Caco-2 (cell line): ENCODE data around the gene MID2. TPM values are rescaled to one million over a fixed set of nuclear protein-coding genes. Genes with fewer than 3 reads are reported as not detected.
"Not testable (repeated sequence)": the region's sequence is repeated elsewhere in the genome, so short reads cannot be mapped to it uniquely, and the experiment has no call there.

Source experiments
- BruUV-seq: library from RNA; stranded (reverse); fragments of 400-500 nt; replicated peaks from 2 replicates; lab custom pipeline; 2021; lab: Mats Ljungman, UMichigan
- CTCF ChIA-PET: fragments of 300-600 bp; sonication (Branson Sonifier 250); formaldehyde crosslinking; loops from one replicate; lab custom pipeline; 2022; ENCODE audit warnings: antibody characterized with exemption; lab: Charles Lee
- POLR2A ChIA-PET: fragments of 300-600 bp; sonication (Branson Sonifier 250); formaldehyde crosslinking; loops from one replicate; lab custom pipeline; 2022; ENCODE audit warnings: antibody characterized with exemption; lab: Charles Lee
- DNase-seq, 2 experiments: peaks; one replicate each; pipeline versions ENCODE4 v3.0.0 to v3.0.0-alpha.2; 2020 to 2022
- H3K27me3 ChIP-seq: replicated peaks from 2 replicates; pipeline ENCODE4 v1.6.0; 2011; ENCODE audit warnings: low read length; ENCODE audit not compliant: control insufficient read depth, insufficient read depth
- H3K36me3 ChIP-seq: 2 replicates; pipeline ENCODE4 v1.5.1; 2011; ENCODE audit warnings: low read length; ENCODE audit not compliant: control insufficient read depth, insufficient read depth
- H3K4me1 ChIP-seq: fragments of 250-450 bp; sonication (Bioruptor Pico); 2 replicates; pipeline ENCODE4 v1.5.1; 2020; ENCODE audit warnings: mild to moderate bottlenecking
- H3K4me3 ChIP-seq: 2 replicates; pipeline ENCODE4 v1.5.1; 2011; ENCODE audit warnings: low read depth, mild to moderate bottlenecking, control low read depth, low read length
- H3K9me3 ChIP-seq: fragments of 250-450 bp; sonication (Bioruptor Pico); 2 replicates; pipeline ENCODE4 v1.5.1; 2020; ENCODE audit warnings: mild to moderate bottlenecking, moderate library complexity
- H3K27ac Mint-ChIP-seq: one replicate; pipeline ENCODE4 v1.8.0; 2022; ENCODE audit warnings: mixed read lengths; ENCODE audit not compliant: unreplicated experiment
- H3K27me3 Mint-ChIP-seq: one replicate; pipeline ENCODE4 v1.8.0; 2022; ENCODE audit warnings: mixed read lengths; ENCODE audit not compliant: insufficient read depth, unreplicated experiment
- H3K36me3 Mint-ChIP-seq: one replicate; pipeline ENCODE4 v1.8.0; 2022; ENCODE audit warnings: mild to moderate bottlenecking, mixed read lengths; ENCODE audit not compliant: insufficient read depth, unreplicated experiment
- H3K4me1 Mint-ChIP-seq: one replicate; pipeline ENCODE4 v1.8.0; 2022; ENCODE audit warnings: low read depth, mixed read lengths; ENCODE audit not compliant: unreplicated experiment
- H3K4me3 Mint-ChIP-seq: one replicate; pipeline ENCODE4 v1.8.0; 2022; ENCODE audit warnings: mild to moderate bottlenecking, moderate library complexity, mixed read lengths; ENCODE audit not compliant: unreplicated experiment
- H3K9me3 Mint-ChIP-seq: one replicate; pipeline ENCODE4 v1.8.0; 2022; ENCODE audit warnings: mixed read lengths; ENCODE audit not compliant: unreplicated experiment
- CTCF ChIP-seq, 2 experiments: fragments of 200-600 bp in 1 of 2; IDR thresholded peaks; 1 replicate in 1 of 2; 2 replicates in 1 of 2; pipeline versions ENCODE4 v1.5.1 to v1.8.0; 2011 to 2022; ENCODE audit warnings: antibody characterized with exemption in 1 of 2, control low read depth in 1 of 2, inconsistent platforms in 1 of 2, low read depth in 1 of 2, low read length in 1 of 2, mild to moderate bottlenecking in 1 of 2, moderate library complexity in 1 of 2; ENCODE audit not compliant: insufficient read depth in 1 of 2, severe bottlenecking in 1 of 2, unreplicated experiment in 1 of 2
- intact Hi-C: fragments of 100-400 bp; cut with micrococcal nuclease; formaldehyde crosslinking; loops from one replicate; pipeline ENCODE4 v1.10.0; 2022; ENCODE audit not compliant: unreplicated experiment
- total RNA-seq: library from RNA; stranded (reverse); gene quantifications from 2 replicates; pipeline ENCODE4 v1.2.3, GENCODE V29; 2022

The MID2 gene
- total RNA-seq, 1 experiment from 2014 or later, result 1.9 TPM

GRCh38 chrX:107936434-107936730 lies 110.7 kb downstream of the MID2 start:
- Mint-ChIP-seq H3K36me3 (peaks cover 5% of the 10 kb centered on the region), H3K4me1 (no peaks in the 10 kb centered on the region), H3K27me3 (no peaks in the 10 kb centered on the region), H3K9me3 (no peaks in the 10 kb centered on the region), H3K27ac (no peak overlapping the region), H3K4me3 (no peak overlapping the region)
- no peak overlapping the region for H3K4me3 ChIP-seq
- DNase-seq, result no peak
- intact Hi-C loops, result no loop called here
- POLR2A ChIA-PET, result no interaction called here
- no peak for TF ChIP-seq CTCF (IDR thresholded peaks at IDR 0.05; ENCODE audit: insufficient read depth in 1 of 2, low read depth in 1 of 2, low read length in 1 of 2, severe bottlenecking in 1 of 2, unreplicated experiment in 1 of 2)
- H3K36me3 ChIP-seq, result no peaks in the 10 kb centered on the region
- no peaks in the 10 kb centered on the region for H3K4me1 ChIP-seq
- H3K9me3 ChIP-seq, result no peaks in the 10 kb centered on the region
- BruUV-seq, result no TSS peak
- CTCF ChIA-PET, result no interaction called here
- no peaks in the 10 kb centered on the region for H3K27me3 ChIP-seq

- no TSS peak for BruUV-seq
- CTCF ChIA-PET, result no interaction called here
- no peaks in the 10 kb centered on the region for H3K36me3 ChIP-seq
- no peaks in the 10 kb centered on the region for H3K4me1 ChIP-seq
- intact Hi-C loops, result no loop called here
- H3K9me3 ChIP-seq, result no peaks in the 10 kb centered on the region
- Mint-ChIP-seq H3K27ac (no peak overlapping the region), H3K4me1 (no peaks in the 10 kb centered on the region), H3K27me3 (peaks cover 2% of the 10 kb centered on the region), H3K36me3 (peaks cover 5% of the 10 kb centered on the region), H3K9me3 (no peaks in the 10 kb centered on the region), H3K4me3 (no peak overlapping the region)
- POLR2A ChIA-PET, result no interaction called here
- no peaks in the 10 kb centered on the region for H3K27me3 ChIP-seq
- no peak overlapping the region for H3K4me3 ChIP-seq
- no peak for DNase-seq
- no peak for TF ChIP-seq CTCF (IDR thresholded peaks at IDR 0.05; ENCODE audit: insufficient read depth in 1 of 2, low read depth in 1 of 2, low read length in 1 of 2, severe bottlenecking in 1 of 2, unreplicated experiment in 1 of 2)
Observed at GRCh38 chrX:107940095-107940494, 114.4 kb downstream of the MID2 start.

GRCh38 chrX:107955337-107955736 lies 129.7 kb downstream of the MID2 start:
- H3K4me3 Mint-ChIP-seq, H3K4me3 ChIP-seq, H3K36me3 Mint-ChIP-seq, intact Hi-C loops, H3K27me3 ChIP-seq, BruUV-seq, H3K27ac Mint-ChIP-seq, H3K36me3 ChIP-seq, DNase-seq, H3K4me1 ChIP-seq, H3K4me1 Mint-ChIP-seq, POLR2A ChIA-PET, H3K9me3 ChIP-seq, H3K9me3 Mint-ChIP-seq: not testable (repeated sequence)
- H3K27me3 Mint-ChIP-seq, result peaks cover 10% of the 10 kb centered on the region
- CTCF ChIA-PET, result interaction anchor here (0.6 kb wide), 1 partner anchor 1468 kb away, joined by 3 read pairs; no protein-coding TSS in a partner anchor

- Mint-ChIP-seq H3K4me1 (no peaks in the 10 kb centered on the region), H3K9me3 (no peaks in the 10 kb centered on the region), H3K27me3 (peaks cover 8% of the 10 kb centered on the region), H3K36me3 (no peaks in the 10 kb centered on the region), H3K4me3 (no peak overlapping the region), H3K27ac (no peak overlapping the region)
- CTCF ChIA-PET, result no interaction called here
- Histone ChIP-seq H3K36me3 (no peaks in the 10 kb centered on the region), H3K9me3 (no peaks in the 10 kb centered on the region), H3K27me3 (no peaks in the 10 kb centered on the region), H3K4me3 (no peak overlapping the region), H3K4me1 (no peaks in the 10 kb centered on the region)
- POLR2A ChIA-PET, result no interaction called here
- no peak for TF ChIP-seq CTCF (IDR thresholded peaks at IDR 0.05; ENCODE audit: insufficient read depth in 1 of 2, low read depth in 1 of 2, low read length in 1 of 2, severe bottlenecking in 1 of 2, unreplicated experiment in 1 of 2)
- BruUV-seq, result no TSS peak
- intact Hi-C loops, result no loop called here
- DNase-seq, result no peak
Observed at GRCh38 chrX:107968623-107969022, 143.0 kb downstream of the MID2 start.
